Type B pancreatic cell (in vitro differentiated cells): ENCODE results near the gene COX6A1. TPM values are rescaled to one million over a fixed set of nuclear protein-coding genes. Genes with fewer than 3 reads are reported as not detected.

Experiments used
- DNase-seq: peaks from one replicate; pipeline ENCODE4 v3.0.0; 2021; ENCODE audit warnings: mixed read lengths; ENCODE audit not compliant: unreplicated experiment; ENCODE audit errors: extremely low spot score
- H3K27ac Mint-ChIP-seq: 2 replicates; pipeline ENCODE4 v1.8.0; 2021; ENCODE audit warnings: mild to moderate bottlenecking, mixed read lengths
- H3K27me3 Mint-ChIP-seq: 2 replicates; pipeline ENCODE4 v1.8.0; 2021; ENCODE audit warnings: mixed read lengths
- H3K36me3 Mint-ChIP-seq: 2 replicates; pipeline ENCODE4 v1.8.0; 2021; ENCODE audit warnings: mixed read lengths
- H3K4me1 Mint-ChIP-seq: one replicate; pipeline ENCODE4 v1.8.0; 2021; ENCODE audit warnings: mixed read lengths; ENCODE audit not compliant: unreplicated experiment
- H3K4me3 Mint-ChIP-seq: 2 replicates; pipeline ENCODE4 v1.8.0; 2021; ENCODE audit warnings: mild to moderate bottlenecking, mixed read lengths
- H3K9me3 Mint-ChIP-seq: 2 replicates; pipeline ENCODE4 v1.8.0; 2021; ENCODE audit warnings: mixed read lengths
- CTCF ChIP-seq: fragments of 200-600 bp; sonication (generic); conservative IDR thresholded peaks from 2 replicates; pipeline ENCODE4 v1.5.0; 2021; ENCODE audit warnings: antibody characterized with exemption, mild to moderate bottlenecking
- total RNA-seq: library from RNA; stranded (reverse); gene quantifications from 2 replicates; pipeline ENCODE4 v1.2.1, GENCODE V29; 2021; ENCODE audit warnings: low replicate concordance

The COX6A1 gene
- total RNA-seq, 1 donor from 2014 or later: 400 TPM

GRCh38 chr12:120428597-120429229, 9.2 kb upstream of the COX6A1 start:
- H3K4me3 Mint-ChIP-seq: no peak overlapping the region
- H3K27me3 Mint-ChIP-seq: no peaks in the 10 kb centered on the region
- H3K36me3 Mint-ChIP-seq: no peaks in the 10 kb centered on the region
- no peak for TF ChIP-seq CTCF
- H3K4me1 Mint-ChIP-seq: peaks cover 5% of the 10 kb centered on the region
- DNase-seq: no peak
- H3K9me3 Mint-ChIP-seq: no peaks in the 10 kb centered on the region
- H3K27ac Mint-ChIP-seq: peak overlapping the region; percentile 12

- no peak for TF ChIP-seq CTCF
- Mint-ChIP-seq H3K4me3 (no peak overlapping the region), H3K4me1 (peaks cover 5% of the 10 kb centered on the region), H3K9me3 (no peaks in the 10 kb centered on the region), H3K27me3 (no peaks in the 10 kb centered on the region), H3K27ac (peak overlapping the region; percentile 12), H3K36me3 (no peaks in the 10 kb centered on the region)
- DNase-seq: no peak
These were observed 8.5 kb upstream of the COX6A1 start for GRCh38 chr12:120429368-120429767.

GRCh38 chr12:120432772-120433525, 5.0 kb upstream of the COX6A1 start:
- Mint-ChIP-seq H3K36me3 (no peaks in the 10 kb centered on the region), H3K4me1 (peaks cover 12% of the 10 kb centered on the region), H3K27me3 (no peaks in the 10 kb centered on the region), H3K27ac (no peak overlapping the region), H3K4me3 (no peak overlapping the region), H3K9me3 (no peaks in the 10 kb centered on the region)
- no peak for TF ChIP-seq CTCF
- DNase-seq: no peak

GRCh38 chr12:120438495-120439198, 734 bp downstream of the COX6A1 start:
- Mint-ChIP-seq H3K36me3 (peaks cover 1% of the 10 kb centered on the region), H3K27me3 (no peaks in the 10 kb centered on the region), H3K4me3 (peak overlapping the region; percentile 99), H3K9me3 (no peaks in the 10 kb centered on the region), H3K27ac (peak overlapping the region; percentile 85), H3K4me1 (peaks cover 17% of the 10 kb centered on the region)
- DNase-seq: no peak
- no peak for TF ChIP-seq CTCF

GRCh38 chr12:120439646-120440247, 1.8 kb downstream of the COX6A1 start:
- peak; percentile 77 for DNase-seq
- Mint-ChIP-seq H3K9me3 (no peaks in the 10 kb centered on the region), H3K4me3 (peak overlapping the region; percentile 77), H3K4me1 (peaks cover 23% of the 10 kb centered on the region), H3K27me3 (no peaks in the 10 kb centered on the region), H3K36me3 (peaks cover 5% of the 10 kb centered on the region), H3K27ac (peak overlapping the region; percentile 50)
- peak; percentile 87 for TF ChIP-seq CTCF
